Measurements from ENCODE around the gene LCP1.

LCP1 gene

DNA sequence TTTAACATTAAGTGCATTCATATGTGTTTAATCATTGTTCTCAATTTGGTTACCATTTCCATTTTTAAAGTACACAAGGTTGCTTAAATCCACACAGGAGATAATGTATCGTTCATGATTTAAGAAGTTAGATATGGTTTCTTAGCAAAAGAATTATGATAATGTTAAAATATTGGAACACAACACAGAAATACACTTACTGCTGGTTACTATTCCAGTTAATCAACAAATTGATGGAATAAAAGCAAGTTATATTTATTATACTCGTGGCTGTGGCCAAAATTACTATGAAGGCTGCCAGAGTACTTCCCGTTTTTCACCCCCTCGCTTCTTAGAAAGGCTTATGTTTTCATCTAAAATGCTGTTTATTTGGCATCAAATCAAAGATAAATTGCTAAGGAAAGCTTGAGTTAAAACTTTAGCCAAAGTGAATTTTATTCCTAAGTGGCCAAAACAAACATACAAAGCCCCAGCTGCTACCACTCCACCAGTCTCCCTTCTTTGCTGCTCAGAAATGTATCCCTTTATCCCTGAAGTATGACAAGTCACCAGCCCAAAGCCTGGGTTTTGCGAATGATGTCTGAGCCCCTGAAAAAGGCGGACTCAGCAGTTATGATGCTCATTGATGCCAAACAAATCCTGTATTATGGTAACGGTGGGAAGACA is 27.7 kb downstream of the LCP1 start:
- no peak for DNase-seq

DNA sequence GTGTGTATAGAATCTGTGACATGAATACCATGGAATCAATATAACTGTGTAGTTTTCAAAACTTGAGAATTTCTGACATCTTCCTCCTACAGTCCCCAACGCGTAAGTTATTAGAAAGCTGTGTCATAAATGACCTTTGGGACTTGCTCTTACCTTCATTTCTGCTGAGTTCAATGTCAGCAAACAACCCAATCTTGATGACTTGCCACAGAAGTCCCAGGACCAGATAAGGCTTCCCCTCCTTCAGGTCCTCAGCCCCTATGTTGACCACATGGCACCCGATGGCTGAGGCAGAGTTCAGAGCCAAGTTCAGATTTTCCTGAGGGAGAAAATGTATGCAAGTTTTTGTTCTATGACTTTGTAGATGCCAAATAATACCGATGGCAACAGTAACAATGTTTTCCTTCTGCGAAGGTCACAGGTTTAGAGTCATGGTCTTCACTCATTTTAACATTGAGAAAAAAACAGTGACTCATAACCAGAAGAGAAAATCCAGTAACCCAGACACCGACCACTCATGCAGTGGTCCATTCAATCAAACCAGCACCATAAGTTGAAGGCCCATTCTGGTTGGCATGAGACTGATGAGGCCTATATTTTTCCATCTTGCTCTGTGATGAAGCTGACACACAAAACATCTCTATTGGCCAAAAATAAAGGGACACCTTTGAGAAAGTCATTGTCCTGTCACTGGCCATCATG is 29.2 kb downstream of the LCP1 start:
- no peak for DNase-seq

DNA sequence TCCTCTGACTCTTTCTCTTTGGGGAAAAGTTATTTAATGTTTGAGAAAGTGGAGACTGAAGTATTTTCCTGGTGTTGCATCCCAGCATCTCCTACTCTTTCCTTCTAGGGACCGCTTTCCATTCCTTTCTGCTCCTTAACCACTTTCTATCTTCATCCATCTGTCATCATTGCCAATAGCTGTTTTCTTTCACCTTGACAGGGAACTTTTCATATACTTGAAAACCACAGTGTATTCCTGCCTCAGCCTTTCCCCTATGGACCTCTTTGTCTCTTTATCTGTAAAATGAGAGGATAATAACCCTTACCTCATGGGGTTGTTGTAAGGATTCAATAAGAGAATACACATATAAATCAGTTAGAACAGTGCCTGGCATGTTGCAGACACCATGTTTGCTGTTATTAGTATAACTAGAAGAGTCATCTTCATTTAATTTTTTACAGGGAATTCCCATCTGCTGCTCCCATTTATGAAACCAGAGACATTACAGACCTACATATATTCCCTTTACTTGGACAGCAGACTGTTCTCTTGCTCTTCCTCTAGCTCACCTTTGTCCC is 31.8 kb downstream of the LCP1 start:
- no peak for DNase-seq

DNA sequence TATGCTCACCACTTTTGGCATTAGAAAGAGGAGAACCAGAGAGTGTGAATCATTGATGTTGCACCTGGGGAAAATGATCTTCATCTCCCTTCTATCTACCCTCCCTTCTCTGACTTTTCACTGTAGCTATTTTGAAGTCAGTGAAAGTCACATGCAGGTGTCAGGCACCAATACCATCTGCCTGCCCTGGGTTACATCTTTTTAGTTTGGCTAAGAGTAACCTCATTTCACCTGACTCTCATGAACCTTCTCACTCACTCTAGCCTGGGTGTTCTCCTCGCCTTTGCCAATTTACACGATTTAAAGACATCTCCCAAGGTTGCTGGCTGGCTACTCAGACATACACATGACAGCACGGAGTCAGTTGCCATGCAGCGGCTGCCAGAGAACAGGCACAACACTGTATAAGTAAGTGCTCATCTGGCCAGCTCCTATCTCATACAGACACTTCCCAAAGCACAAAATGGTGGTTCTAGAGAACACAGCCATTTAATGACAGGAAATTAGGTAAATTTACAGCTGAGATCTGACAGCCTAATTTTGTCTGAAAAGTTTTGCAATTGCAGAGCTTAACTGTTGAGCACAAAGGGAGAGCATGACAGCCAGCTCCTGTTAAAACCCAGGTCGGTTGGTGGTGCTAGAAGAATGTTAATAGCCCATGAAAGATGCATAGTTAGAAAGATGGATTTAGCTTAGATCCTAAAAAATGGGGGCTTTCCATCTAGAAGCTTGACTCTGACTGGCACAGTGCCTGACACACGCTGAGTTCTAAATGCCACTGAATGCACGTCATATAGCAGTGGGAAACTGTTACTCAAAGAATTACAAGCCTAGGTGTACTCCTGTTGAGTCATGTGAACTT is 32.5 kb downstream of the LCP1 start:
- DNase-seq, result no peak

DNA sequence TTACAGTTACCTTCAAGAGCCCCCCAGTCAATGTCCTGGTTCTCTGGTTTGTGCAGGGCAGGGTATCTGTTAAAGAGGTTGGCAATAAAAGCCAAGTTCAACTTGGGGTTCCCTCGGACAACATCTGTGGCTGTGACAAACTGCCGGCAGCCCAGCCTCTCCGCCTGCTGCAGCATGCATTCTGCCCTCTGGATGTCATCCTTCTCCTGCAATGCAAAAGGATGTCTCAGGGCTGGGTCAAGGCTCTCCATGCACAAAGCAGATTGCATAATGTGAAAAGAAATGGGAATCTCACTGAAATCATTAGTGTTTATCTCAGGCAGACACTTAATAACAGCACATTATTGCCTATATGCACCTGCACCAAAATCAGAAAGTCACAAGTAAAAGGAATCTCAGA is 35.1 kb downstream of the LCP1 start:
- DNase-seq, result peak in 1 of 2 experiments; percentile 56

DNA sequence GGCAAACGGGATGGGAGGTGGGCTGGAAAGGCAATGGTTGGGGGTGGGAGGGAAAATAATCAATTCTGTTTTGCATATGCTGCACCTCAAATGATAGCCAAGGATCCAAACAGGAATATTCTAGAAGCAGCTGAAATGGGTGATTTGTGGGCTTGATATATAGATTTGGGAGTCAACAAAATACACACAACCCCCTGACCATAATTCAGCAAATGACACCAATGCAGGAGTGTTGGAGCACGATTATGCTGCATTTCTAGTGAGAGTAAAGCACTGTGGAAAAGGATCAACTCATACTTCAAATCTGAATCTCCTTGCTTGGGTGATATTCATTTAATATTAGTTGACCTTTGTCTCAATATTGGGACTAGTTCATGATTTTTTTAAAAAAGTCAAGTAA is 36.0 kb downstream of the LCP1 start:
- DNase-seq, result no peak

DNA sequence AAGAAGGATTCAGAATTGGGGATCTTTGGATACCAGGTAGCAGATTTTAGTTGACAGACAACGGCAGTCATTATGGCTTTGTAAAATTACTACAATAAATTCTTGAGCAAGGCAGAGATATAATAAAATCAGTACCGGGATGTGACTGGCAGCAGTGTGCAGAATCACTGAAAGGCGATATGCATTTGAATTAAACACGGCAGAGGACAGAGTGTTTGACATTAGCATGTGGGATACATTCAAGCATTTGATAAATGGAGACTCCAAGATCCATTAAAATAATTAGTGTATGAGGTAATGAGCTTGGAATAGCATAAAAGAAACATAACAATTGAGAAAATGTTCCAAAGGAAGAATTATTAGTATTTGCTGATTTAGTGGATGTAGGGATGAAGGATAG is 36.8 kb downstream of the LCP1 start:
- DNase-seq, result no peak

DNA sequence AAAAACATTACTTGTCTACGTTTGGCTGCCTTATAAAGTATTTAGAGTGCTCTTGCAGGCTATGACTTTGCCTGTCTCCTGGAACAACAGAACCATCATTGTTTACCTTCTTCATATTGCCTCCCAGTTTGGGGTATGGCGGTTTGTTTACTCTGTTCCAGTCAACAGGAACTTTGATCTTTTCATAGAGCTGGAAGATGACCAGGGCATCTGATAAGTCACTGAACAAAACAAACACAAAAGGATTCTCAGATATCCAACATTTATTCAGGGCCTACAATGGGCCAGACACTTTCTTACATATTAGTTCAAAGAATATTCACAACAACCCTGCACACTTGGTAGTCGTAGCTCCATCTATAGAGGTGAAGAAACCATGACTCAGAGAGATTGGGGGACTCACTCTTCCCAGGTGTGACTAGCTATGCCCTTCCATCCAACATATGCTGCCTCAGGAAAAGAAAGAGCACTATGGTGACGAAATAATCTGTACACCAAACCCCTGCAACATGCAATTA is 38.7 kb downstream of the LCP1 start:
- peak; percentile 60 to 63 for DNase-seq

DNA sequence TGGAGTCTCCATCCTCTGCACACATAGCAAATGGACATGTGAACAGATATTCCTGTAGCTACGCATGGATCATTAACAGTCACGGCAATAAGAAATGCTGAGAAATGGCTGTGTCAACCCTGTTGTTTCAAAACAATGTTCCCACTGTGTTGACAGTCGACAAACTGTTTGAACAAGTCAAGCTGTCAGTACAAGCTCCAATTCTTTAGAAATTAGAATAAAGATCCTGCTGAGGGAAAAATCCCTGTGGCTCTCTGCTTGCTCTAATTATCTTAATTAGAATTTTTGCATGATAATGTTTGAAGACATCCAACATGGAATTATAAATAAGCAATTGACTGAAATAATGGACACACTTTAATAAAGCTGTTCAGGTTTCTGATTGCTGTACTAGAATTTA is 39.2 kb downstream of the LCP1 start:
- peak in 1 of 2 experiments; percentile 47 for DNase-seq

DNA sequence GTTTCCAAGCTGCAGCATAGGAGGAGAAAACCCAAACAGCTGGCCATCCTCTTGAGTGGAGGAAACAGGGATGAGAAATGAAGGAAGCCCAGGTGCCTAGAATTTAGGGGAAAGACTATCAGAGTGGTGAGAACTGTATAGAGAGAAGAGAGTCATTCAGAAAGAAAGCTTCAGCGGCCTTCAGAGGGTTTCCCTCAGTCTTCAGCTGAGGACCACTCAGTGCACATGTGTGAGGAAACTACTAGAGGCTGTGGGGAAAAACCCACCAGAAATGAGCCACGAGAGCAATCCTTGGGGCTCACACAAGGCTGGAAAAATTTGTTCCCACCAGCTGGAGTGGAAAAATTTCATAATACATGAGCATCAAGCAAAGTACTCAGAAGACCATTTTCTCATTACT is 41.9 kb downstream of the LCP1 start:
- no peak for DNase-seq

DNA sequence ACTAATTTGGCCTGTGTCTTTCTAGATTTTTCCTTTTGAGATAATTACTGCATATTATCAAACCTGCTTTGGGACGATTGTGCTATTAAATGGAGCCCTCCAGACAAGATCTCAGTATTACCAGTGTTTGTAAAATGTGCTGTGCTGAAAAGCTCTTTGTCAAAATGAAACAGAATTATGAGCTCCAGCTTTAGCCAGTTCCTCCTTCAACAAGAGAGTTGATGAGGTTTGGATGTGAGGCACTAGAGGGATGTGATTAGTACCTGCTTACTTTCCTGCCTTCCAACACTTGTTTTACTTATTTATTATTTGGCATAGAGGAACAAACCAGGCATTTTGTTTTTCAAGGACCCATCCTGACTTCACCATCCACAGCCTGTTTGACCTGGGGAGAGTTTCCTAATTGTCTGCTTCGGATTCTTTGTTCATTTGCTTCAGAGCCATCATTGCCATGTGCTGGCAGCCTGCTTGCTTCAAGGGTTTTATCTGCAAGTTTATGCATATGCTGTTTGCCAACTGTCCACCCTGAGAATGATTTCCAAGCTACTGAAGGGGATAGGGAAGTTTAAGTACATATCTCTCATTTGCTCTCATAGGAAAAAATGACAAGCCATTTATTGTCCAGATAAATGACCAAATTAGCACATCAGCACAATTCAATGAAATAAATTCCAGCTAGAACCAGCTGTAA is 44.2 kb downstream of the LCP1 start:
- peak in 1 of 2 experiments; percentile 31 for DNase-seq

DNA sequence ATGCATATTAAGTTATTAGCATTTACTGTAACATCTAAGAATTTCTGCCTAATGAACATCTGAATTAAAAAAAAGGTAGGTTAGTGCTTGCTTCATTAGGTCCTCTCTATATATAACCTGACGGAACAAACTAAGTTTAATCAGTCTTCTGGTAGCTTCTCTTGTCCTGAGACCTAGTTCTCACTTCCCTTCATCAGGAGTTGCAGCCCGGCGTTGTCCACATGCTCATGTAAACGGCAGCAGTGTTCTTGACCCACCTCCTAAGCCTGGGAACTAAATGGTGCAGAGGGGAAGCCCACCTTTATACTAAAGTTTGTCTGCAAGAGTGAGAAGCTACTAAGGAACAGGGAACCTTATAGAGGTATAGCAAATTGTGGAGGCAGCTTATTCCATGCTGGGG is 45.3 kb downstream of the LCP1 start:
- DNase-seq, result no peak

DNA sequence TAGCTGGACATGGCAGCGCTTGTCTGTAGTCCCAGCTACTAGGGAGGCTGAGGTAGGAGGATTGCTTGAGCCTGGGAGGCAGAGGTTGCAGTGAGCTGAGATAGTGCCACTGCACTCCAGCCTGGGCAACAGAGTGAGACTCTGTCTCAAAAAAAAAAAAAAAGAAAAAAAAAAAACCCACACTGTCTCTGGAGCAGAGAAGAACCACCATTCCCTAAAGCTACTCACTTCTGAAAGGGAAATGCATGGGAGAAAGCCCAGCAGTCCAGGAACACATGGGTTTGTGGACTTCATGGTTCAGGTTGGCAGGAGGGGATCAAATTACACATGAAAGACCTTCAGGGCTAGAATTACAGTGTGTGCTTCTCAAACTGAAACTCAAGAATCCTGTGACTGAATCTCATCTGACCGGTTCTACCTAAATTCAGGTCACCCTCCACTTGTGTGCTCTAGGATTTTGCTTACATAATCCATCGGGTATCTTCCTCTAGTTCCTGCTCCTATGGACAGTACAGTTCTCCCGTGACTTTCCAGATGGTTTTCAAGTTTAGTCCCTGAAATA is 46.9 kb downstream of the LCP1 start:
- peak; percentile 96 to 97 for DNase-seq

DNA sequence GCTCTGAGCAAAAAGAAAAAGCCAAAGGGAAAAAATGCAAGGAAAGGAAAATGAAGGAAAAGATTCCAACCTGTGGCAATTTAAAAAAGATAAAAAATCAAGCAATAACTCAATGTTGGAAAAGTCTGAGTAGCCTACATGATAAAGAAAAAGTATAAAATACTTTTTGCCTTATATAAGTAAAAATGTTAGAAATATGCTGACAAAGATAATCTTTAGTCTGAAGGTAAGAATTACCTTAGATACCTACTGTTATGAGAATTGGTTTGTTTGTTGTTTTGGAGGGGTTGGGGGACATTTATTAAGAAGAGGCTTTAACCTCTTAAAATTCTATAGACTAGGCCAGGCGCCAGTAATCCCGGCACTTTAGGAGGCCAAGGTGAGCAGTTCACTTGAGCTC is 47.5 kb downstream of the LCP1 start:
- no peak for DNase-seq

DNA sequence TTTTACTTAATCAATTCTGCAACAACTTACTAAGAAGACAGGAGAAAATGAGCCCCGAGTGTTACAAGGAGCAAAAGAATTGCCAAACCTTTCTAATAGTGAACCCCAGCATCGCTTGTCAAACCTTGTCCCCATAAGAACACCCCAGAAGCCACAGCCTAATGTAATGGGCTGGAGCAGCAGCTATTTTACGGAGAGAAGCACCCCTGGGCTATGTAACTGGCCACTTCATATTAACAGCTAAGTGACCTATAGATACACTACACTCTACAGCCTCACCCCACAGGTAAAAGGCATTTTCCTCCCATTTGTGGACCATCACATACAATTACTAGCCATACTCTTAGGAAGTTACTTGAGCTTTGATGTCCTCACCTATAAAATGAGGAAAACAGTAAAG is 49.9 kb downstream of the LCP1 start:
- DNase-seq, result no peak

DNA sequence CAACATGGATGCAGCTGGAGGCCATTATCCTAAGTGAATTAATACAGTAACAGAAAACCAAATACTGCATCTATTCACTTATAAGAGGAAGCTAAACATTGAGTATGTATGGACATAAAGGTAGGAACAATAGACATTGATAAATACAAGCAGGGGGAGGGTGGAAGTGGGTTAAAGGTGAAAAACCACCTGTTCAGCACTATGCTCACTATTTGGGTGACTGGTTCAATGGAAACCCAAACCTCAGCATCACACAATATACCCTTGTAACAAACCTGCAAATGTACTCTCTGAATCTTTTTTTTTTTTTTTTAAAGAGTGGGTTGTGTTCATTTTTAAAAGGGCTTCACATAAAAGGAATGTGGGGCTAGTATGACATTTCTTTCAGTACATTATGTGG is 50.3 kb downstream of the LCP1 start:
- no peak for DNase-seq

DNA sequence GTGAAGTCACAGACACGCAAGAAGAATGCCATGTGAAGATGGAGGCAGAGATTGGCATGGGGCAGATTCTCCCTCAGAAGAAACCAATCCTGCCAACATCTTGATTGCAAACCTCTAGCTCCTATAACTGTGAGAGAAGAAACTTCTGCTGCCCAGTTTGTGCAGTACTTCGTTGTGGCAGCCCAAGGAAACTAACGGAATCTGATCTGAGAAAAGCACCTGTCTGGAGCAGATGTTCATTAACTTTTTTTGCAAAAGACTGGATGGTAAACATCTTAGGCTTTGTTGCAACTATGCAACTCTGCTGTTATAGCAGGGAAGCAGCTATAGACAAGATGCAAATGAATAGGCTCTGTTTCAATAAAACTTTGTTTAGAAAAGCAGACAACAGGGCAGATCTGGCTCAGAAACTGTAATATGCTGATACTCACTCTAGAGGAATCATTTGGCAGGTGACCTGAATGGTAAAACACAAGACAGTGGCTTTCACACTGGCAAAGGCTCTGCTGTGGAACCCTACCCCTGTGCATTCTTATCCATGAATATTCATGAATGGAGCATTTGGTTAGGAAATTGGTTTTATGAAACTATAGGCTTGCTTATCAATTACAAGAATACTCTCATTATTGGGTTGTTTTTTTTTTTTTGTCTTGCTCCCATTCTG is 51.9 kb downstream of the LCP1 start:
- DNase-seq, result peak in 1 of 2 experiments; percentile 43

DNA sequence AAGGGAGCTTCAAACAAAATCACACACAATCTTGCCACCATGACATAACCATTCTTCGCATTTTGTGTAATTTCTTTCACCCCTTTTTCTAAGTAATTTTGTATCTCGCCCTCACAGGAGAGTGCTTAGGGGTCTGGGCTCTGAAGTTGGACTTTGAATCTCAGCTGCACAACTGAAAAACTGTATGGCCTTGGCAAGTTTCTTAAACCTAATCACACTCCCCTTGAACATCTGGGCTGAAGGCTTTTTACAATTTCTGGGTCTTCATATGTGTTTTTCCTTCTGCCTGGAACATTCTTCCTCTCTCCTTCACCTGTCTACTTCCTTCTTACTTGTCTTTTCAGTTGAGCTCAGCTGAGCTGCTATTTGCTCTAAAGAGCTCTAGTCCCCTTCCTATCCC is 52.9 kb downstream of the LCP1 start:
- no peak for DNase-seq

DNA sequence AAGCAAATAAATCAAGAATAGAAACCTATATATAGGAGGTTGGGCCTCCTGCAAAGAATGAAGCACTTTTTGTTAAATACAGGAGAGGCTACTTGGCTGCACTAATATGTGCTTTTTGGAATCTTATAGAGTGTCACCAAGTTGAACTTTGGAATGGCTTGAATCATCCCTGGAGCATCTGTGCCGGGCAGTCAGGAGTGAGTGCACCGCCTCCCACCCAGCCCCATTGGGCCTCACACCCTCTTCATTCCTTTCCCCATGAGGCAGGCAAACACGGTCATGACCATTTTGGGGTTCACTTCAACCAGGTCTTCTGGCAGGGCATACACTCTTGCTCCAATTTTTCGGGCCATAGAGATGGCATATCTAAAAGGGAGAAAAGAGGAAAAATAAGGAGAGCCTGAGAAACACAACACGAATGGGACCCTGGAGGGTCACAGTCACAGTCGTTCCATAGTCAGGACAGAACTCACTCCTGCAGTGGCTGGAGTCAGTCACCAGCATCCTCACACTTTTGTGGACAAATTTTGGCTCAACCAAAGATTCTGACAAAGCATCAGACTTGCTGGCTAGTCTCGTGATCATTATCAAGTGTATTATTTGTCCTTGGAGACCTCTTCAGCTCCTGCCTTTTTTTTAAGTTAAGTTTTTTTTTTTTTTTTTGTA is 54.5 kb downstream of the LCP1 start:
- no peak for DNase-seq

DNA sequence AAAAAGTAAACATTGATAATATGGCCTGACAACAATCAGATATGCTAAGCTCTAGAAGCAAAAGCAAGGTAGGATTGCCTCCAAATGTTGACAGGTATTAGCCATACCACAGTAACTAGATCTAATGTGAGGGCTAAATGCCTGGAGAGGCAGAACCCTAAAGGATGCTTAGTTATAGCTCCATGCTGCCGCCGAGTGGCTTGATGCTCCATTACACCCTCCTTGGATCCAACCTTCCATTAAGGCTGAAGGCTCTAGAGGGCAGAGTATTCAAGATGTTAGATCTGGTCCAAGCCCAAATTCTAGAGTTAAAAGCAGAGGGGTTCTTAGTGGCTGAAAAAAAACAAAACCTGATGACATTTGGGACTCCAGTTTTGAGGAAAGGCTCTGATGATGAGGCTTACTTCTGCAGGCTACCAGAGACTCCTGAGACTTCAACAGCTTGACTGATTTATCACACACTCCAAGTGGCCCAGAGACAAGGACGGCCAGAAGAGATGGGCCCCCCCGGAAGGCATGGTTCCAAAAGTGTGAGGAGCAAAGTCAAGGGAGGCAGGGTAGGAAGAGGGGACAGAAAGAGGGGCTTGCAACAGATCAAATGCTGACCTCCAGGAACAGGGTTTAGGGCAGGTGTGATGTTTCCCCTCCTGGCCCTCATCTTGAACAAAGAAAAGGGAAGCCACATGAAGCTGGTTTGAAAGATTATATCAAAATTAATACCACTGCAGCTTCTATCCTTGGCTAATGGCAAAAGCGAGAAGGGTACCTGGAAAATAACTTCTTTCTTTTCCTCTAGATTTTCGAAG is 55.2 kb downstream of the LCP1 start:
- DNase-seq, result peak; percentile 50 to 93

Measured in NCI-H526 (cell line).